GM18873 (cell line): Measurements from ENCODE around the gene CILP2.

ENCODE experiments used
- ATAC-seq: cut with Tn5 transposase; IDR thresholded peaks from one replicate; pipeline ENCODE4 v1.9.1; 2021; ENCODE audit warnings: mild to moderate bottlenecking, moderate library complexity, moderate number of reproducible peaks; ENCODE audit not compliant: unreplicated experiment, low FRiP score

The CILP2 gene

GRCh38 chr19:19544257-19544953 lies 6.3 kb downstream of the CILP2 start:
- ATAC-seq: no peak

DNA sequence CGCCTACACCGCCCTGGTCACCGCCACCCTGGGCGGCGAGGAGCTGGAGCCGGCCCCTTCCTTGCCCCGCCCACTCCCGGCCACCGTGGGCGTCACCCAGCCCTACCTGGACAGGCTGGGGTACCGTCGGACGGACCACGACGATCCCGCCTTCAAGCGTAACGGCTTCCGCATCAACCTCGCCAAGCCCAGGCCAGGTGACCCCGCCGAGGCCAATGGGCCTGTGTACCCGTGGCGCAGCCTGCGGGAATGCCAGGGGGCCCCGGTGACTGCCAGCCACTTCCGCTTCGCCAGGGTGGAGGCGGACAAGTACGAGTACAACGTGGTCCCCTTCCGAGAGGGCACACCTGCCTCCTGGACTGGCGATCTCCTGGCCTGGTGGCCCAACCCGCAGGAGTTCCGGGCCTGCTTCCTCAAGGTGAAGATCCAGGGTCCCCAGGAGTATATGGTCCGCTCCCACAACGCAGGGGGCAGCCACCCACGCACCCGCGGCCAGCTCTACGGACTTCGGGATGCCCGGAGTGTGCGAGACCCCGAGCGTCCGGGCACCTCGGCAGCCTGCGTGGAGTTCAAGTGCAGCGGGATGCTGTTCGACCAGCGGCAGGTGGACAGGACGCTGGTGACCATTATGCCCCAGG lies 7.0 kb downstream of the CILP2 start:
- no peak for ATAC-seq

- no peak for ATAC-seq
These were observed 7.6 kb downstream of the CILP2 start for GRCh38 chr19:19545707-19546106.

GRCh38 chr19:19546751-19547162 lies 8.7 kb downstream of the CILP2 start:
- ATAC-seq: no peak

DNA sequence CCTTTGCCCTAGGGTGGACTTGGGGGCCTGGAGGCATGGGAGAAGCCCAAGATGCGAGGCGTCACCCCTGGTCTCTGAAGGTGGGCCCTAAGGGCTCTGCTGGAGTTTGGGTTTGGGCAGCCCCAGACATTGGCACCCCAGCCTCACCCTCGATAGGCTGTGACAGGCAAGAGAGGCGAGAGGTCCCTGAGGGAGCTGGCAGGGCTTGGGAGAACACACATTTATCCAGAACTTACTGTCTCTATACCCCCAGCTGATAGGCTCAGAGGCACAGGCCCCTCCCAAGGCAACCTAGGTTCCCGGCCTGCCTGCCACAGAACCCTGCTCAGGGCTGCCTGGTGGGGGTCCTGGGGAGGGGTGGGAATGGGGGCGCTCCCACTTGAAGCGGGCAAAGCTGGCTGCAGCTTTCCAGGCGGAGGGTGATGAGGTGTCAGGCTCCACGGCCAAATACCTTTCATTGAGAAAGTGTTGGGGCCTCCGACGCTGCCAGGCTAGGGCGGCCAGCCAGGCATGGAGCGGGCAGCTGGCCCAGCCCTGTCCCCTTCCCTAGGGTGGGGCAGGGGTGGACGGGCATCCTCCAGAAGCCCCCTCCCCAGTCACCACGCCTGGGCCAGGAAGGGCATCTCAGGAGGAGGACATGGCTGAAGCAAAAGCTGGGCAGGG lies 9.7 kb downstream of the CILP2 start:
- no peak for ATAC-seq

DNA sequence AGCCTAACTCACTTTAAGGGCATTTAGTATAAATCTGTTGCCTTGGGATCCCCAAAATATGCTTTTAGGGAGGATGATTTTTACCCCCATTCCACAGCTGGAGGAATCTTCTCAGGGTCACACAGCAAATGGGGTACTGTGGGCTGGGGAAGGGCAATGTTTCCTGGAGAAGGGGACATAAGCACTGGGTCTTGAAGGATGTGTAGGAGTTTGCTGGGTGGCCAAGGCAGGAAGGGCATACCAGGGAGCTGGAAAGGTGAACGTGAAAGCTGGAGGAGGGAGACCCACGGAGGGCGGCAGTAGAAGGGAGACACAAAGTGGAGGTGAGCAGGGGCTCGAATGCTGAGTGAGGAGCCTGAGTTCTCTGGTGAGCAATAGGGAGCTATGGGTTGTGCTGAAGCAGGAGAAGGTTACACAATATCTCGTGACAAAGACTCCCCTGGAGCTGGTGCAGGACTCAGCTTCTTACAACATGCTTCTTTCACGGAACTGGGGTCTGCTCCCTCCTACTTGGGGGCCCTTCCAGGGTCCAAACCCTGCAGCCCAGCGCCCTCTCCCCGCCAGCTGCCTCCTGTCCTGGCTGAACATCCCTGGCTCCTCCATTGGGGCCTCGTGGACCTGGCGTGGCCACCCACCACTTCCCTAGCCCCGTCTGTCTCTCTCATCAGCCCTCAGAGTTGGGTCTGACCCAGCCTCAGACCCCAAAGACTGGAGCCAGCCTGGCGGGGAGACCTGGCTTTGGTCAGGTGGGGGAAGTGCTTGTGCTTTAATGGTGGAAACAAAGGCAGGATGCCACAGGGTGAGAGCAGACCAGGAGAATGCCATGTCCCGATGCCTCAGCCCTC lies 11.1 kb downstream of the CILP2 start:
- no peak for ATAC-seq

GRCh38 chr19:19549804-19550464 lies 11.9 kb downstream of the CILP2 start:
- ATAC-seq: no peak

- no peak for ATAC-seq
These were observed 12.4 kb downstream of the CILP2 start for GRCh38 chr19:19550485-19550929.

DNA sequence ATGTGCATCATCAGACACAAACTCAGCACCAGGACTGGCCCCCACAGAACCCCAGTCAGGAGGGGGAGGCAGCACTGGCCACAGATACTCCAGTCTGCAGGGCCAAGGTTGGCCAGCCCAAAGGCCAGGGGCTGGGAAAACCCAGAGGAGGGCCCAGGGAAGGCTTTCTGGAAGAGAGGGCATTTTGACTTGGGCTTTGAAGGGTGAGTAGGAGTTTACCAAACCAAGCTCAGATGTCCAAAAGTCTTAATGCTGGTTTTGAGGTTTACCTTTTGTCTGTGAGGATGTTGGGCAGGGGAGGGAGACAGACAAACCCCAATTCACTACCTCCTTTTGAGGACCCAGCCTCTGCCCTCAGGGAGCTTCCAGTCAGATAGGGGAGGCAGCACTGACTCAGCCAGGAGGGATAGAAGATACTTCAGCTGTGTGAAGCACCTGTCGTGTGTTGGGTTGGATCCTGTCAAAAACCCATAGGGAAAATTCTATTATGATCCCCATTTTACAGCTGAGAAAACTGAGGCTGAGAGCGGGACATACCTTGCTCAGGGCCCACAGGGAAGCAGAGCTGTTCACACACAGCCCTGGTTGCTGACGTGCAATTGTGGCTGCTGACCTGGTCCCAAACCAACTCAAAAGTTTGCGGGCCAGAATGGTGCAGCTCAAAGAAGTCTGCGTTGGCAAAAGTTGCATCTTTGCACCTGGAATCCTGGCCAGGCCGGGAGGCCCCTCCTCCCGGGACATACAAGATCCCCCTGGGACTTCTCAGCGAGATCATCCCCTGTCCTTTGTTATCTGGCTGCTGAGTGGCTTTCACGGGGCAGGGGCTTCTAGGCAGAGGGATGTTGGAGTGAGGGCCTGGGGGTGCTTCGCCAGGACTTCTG lies 13.1 kb downstream of the CILP2 start:
- no peak for ATAC-seq

DNA sequence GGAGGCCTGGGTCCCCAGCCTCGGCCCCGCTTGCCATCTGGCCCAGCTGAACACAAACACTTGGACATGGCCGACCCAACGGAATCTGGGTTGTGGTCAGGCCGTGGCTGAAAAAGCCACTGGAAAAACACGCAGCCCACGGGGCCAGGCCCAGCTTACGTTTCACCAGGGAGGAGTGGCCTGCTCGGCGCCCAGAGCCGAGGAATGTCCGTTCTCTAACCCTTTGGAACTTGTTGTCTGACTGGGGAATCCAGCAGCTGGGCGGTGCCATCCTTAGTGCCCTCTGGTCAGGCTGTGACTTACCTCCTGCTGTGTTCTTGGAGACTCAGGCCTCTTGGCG lies 13.8 kb downstream of the CILP2 start:
- ATAC-seq: no peak

DNA sequence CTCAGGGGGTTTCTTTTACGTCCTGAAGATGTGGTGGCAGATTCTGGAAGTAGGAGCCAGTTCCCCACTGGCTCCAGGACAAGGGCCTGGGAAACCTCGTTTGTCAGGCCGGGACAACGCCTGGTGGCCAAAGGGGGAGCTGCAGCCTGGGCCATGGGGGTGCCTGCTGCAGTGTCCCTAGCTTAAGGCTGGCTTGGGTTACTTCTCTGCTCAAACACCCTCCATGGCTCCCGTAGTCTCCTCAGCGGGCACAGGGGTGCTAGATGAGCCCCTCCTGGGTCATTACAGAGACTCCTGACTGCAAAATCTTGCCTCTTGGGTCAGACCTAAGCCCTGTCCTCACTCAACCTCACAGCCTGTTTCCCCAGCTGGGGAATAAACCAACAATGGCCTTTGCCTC lies 14.7 kb downstream of the CILP2 start:
- ATAC-seq: no peak

GRCh38 chr19:19553670-19554069 lies 15.6 kb downstream of the CILP2 start:
- no peak for ATAC-seq

- no peak for ATAC-seq
These were observed 16.3 kb downstream of the CILP2 start for GRCh38 chr19:19554074-19555023.

DNA sequence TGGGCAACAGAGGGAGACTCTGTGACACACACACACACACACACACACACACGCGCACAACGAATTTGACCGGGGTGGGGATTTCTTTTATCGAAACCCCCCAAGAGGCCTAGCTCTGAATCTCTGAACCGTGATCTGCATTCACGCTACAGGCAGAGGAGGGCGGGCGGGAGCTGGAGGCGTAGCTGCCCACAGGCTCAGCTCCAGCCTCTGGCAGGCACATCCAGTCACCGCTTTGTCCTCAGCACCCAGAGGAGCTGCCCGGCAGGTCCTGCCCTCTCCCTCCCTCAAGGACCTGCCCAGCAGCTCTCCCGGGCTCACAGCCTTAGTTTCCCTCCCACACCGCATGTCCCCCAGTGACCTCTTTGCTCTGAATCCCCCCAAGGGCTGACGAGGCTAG lies 20.0 kb downstream of the CILP2 start:
- no peak for ATAC-seq

DNA sequence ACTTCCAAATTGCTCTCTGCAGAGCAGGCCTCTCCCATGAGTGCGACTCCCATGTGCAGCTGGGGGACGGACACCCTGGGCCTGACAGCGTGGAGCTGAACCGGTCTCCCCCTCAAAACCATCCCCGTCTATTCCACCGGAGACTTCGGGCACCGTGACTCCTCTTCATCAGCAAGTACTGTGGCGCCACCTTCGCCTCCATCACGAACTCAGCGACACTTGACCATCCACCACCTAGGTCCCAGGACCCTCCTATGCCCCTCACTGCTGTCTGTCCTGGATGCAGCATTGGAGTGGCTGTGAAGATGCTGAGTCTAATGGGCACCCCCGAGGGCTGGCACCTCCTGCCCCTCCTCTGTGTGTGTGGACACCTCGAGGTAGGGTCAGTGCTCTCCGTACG lies 20.6 kb downstream of the CILP2 start:
- no peak for ATAC-seq

DNA sequence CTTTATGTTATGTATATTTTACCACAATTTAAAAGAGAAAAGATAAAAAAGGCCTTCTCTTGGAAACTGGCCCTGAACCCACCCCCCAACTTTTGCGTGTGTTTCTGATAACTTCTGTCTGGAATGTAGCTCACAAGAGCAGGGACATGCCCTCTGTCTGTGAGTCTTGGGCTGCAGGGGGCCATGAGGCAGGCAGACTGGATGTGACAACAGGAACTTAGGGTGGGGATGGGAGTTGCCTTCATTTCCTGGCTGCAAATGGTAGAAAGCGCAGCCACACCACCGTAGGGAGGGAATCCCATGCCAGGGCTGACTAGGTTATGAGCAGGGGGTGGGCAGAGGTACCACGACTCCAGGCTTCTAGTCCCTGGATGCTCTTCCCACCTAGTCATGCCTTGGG lies 21.9 kb downstream of the CILP2 start:
- ATAC-seq: no peak

DNA sequence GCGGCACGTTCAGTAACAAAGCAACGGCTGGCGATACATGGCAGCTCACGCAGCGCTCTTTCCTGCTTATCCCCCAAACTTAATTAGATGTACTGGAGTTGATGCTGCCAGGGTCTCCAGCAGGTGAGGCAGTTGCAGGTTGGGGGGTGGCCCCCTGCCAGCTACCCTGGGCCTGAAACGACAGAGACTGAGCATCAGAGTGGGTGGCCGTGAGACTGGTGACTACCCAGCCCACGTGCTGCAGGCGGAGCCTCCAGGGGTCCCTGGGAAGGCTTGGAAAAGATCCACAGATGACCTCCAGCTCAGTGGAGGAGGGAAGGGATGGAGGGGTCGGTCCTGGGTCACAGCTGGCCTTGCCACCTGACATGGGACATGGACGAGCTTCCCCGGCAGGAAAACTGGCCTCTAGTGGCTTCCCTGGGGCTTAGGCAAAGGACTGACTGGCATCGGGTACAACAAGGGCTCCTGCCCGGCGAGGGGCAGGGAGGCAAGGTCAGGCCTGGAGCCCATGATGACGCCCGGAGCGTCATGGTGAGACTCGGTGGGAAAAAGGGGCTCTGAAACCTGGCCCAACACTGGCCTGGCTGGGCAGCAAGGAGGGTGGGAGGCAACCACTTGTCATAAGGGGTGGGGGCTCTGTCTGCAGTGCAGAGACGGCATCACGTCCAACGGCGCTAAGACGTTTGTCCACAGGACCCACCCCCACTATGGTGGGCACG lies 24.0 kb downstream of the CILP2 start:
- ATAC-seq: no peak
